ENCODE measurements around the gene MIA.

GRCh38 chr19:40781140-40781539 lies 5.8 kb downstream of the MIA start:
- no peak for TF ChIP-seq GATA2 (IDR thresholded peaks at IDR 0.05; ENCODE audit: low read depth, low read length)
- TF ChIP-seq GATA3 (IDR thresholded peaks at IDR 0.05; ENCODE audit: low read depth, low read length), result no peak
